HepG2 (cell line): Measurements from ENCODE around the gene RB1. TPM values are rescaled to one million over a fixed set of nuclear protein-coding genes. Genes with fewer than 3 reads are reported as not detected.
A peak's percentile ranks its signal among the peaks of the same experiment; 100 is the strongest.

Experiments
- ATAC-seq: fragments of 200-7000 bp; cut with Tn5 transposase; 3 replicates; pipeline ENCODE4 v1.9.1; 2020; ENCODE audit warnings: mild to moderate bottlenecking, moderate library complexity
- BruUV-seq: library from RNA; stranded (reverse); fragments of 400-500 nt; replicated peaks from 2 replicates; lab custom pipeline; 2021; lab: Mats Ljungman, UMichigan
- CTCF ChIA-PET: fragments of 300-600 bp; formaldehyde crosslinking; extraction: SDS; loops from one replicate; lab custom pipeline; 2021; ENCODE audit warnings: low total read pairs, inconsistent platforms, low intra/inter-chr PET ratio; lab: Yijun Ruan, JAX
- POLR2A ChIA-PET: fragments of 350-600 bp; sonication (Branson Sonifier 250); formaldehyde crosslinking; loops from one replicate; lab custom pipeline; 2020; ENCODE audit warnings: antibody characterized with exemption, inconsistent platforms; lab: Yijun Ruan, JAX
- DNase-seq: peaks from one replicate; pipeline ENCODE4 v3.0.0-alpha.2; 2015; ENCODE audit warnings: low spot score
- FAIRE-seq: peaks from 3 replicates; lab custom pipeline; 2011; peaks lifted over from hg19 to GRCh38; lab: Jason Lieb, UNC
- H2AFZ ChIP-seq: one replicate; pipeline ENCODE4 v1.6.1; 2011; ENCODE audit warnings: low read length, inconsistent platforms
- H3K27ac ChIP-seq: fragments of 300-600 bp; 3 replicates; pipeline ENCODE4 v1.8.0; 2011; ENCODE audit warnings: mixed run types, mild to moderate bottlenecking, mixed read lengths, low read length, inconsistent platforms; ENCODE audit not compliant: insufficient read depth; ENCODE audit errors: extremely low read length
- H3K27me3 ChIP-seq, 2 experiments: fragments of 200-600 bp in 1 of 2; 2 replicates in 1 of 2; 3 replicates in 1 of 2; pipeline versions ENCODE4 v1.6.0 to v1.8.0; 2011; ENCODE audit warnings: low read length in 2 of 2, mild to moderate bottlenecking in 2 of 2, moderate library complexity in 2 of 2, inconsistent platforms in 1 of 2; ENCODE audit not compliant: insufficient read depth in 2 of 2, control insufficient read depth in 1 of 2
- H3K36me3 ChIP-seq, 2 experiments: fragments of 200-600 bp in 1 of 2; replicated peaks in 1 of 2; 2 replicates in 1 of 2; 3 replicates in 1 of 2; pipeline versions ENCODE4 v1.5.1 to v1.8.0; 2011; ENCODE audit warnings: low read length in 2 of 2, inconsistent platforms in 1 of 2; ENCODE audit not compliant: insufficient read depth in 2 of 2, control insufficient read depth in 1 of 2
- H3K4me1 ChIP-seq: 2 replicates; pipeline ENCODE4 v1.5.1; 2012; ENCODE audit warnings: low read length, inconsistent platforms; ENCODE audit not compliant: insufficient read depth
- H3K4me2 ChIP-seq: 2 replicates; pipeline ENCODE4 v1.6.0; 2011; ENCODE audit warnings: low read depth, low read length, inconsistent platforms
- H3K4me3 ChIP-seq, 3 experiments: fragments of 200-600 bp in 1 of 3; sonication (generic), shearing (Covaris generic) in 1 of 3; replicated peaks in 1 of 3; 2 replicates each; pipeline ENCODE4 v1.5.1; 2011 to 2016; ENCODE audit warnings: low read length in 3 of 3, inconsistent platforms in 2 of 3, low read depth in 2 of 3, mild to moderate bottlenecking in 2 of 3, control low read depth in 1 of 3, mixed read lengths in 1 of 3; ENCODE audit not compliant: insufficient read depth in 1 of 3
- H3K79me2 ChIP-seq: one replicate; pipeline ENCODE4 v1.6.1; 2011; ENCODE audit warnings: low read length, inconsistent platforms; ENCODE audit not compliant: insufficient read depth
- H3K9ac ChIP-seq: 2 replicates; pipeline ENCODE4 v1.6.0; 2011; ENCODE audit warnings: mild to moderate bottlenecking, low read depth, low read length, inconsistent platforms; ENCODE audit not compliant: insufficient read depth
- H3K9me3 ChIP-seq: 2 replicates; pipeline ENCODE4 v1.5.1; 2012; ENCODE audit warnings: mild to moderate bottlenecking, low read length
- H4K20me1 ChIP-seq: 2 replicates; pipeline ENCODE4 v1.6.0; 2011; ENCODE audit warnings: inconsistent platforms, mild to moderate bottlenecking, low read length, moderate library complexity; ENCODE audit not compliant: insufficient read depth
- AGO2 ChIP-seq: fragments of 200-400 bp; formaldehyde crosslinking; optimal IDR thresholded peaks from 2 replicates; pipeline ENCODE3; 2017; ENCODE audit warnings: mild to moderate bottlenecking, low read depth, low read length, moderate library complexity
- ZBTB26 ChIP-seq: IDR thresholded peaks from 2 replicates; pipeline ENCODE4 v1.6.1; 2016; ENCODE audit warnings: missing compliant biosample characterization, missing genetic modification reagents, borderline replicate concordance
- WGBS: methylation state at CpG from one replicate; pipeline ENCODE4 v1.1.6; 2017; ENCODE audit warnings: low lambda C conversion rate; 5-methylcytosine and 5-hydroxymethylcytosine counted together
- in situ Hi-C: cut with HindIII; loops from 2 replicates; pipeline ENCODE4 v1.10.0; 2017; ENCODE audit warnings: low pct_unique_long_range_greater_than_20kb; ENCODE audit not compliant: extremely low pct_ligation_motif_present
- intact Hi-C: fragments of 100-400 bp; cut with micrococcal nuclease; formaldehyde crosslinking; loops from one replicate; pipeline ENCODE4 v1.10.0; 2022; ENCODE audit not compliant: unreplicated experiment
- polyA plus RNA-seq, 8 experiments: library from polyadenylated mRNA; depleted of rRNA in 3 of 8; stranded (reverse) in 7 of 8; unstranded in 1 of 8; fragments of >200 nt; fragmentation: Illumina TruSeq in 4 of 8; extraction: Trizol in 4 of 8; gene quantifications; 2 replicates each; pipeline versions ENCODE4 v1.2.1 to v1.2.3, GENCODE V29; 2011 to 2016; ENCODE audit warnings: low read depth in 4 of 8, missing spikeins in 1 of 8, mixed read lengths in 1 of 8; ENCODE audit not compliant: insufficient read depth in 1 of 8
- total RNA-seq, 5 experiments: library from RNA; depleted of rRNA; stranded (reverse); fragments of >200 nt; fragmentation: Illumina TruSeq; extraction: Trizol; gene quantifications; 2 replicates each; pipeline ENCODE4 v1.2.3, GENCODE V29; 2016; ENCODE audit warnings: low read depth in 1 of 5
- TF ChIP-seq, protein P1 (sequence below): sonication (generic); formaldehyde crosslinking; IDR thresholded peaks from 2 replicates; pipeline ENCODE4 v1.9.0; 2021; ENCODE audit warnings: missing genetic modification reagents, borderline replicate concordance

Gene RB1
- total and polyA plus RNA-seq, 2 of the 13 experiments (the other 11 are each of a cell fraction or from before 2014, with no cell fraction given), result 15.6 to 23.7 TPM

- H3K36me3 ChIP-seq, result peaks cover 5 to 7% of the 10 kb centered on the region in 2 experiments; a peak in 3 of 5 replicates
- intact Hi-C loops (no loop called here), in situ Hi-C loops (loop anchor here (25.0 kb wide), 1 partner anchor 444 kb away; no protein-coding TSS in a partner anchor)
- no peak overlapping the region for H3K27ac ChIP-seq
- H3K79me2 ChIP-seq, result peaks cover 7% of the 10 kb centered on the region
- CTCF ChIA-PET, result no interaction called here
- H3K9me3 ChIP-seq, result peaks cover 13% of the 10 kb centered on the region
- no peak for DNase-seq
- no peak overlapping the region for H3K4me3 ChIP-seq
- ATAC-seq, result no peak; the same call in 1 of the 3 replicates
- no peak for FAIRE-seq
- no peak overlapping the region for H2AFZ ChIP-seq
- TF ChIP-seq, protein P1, sequence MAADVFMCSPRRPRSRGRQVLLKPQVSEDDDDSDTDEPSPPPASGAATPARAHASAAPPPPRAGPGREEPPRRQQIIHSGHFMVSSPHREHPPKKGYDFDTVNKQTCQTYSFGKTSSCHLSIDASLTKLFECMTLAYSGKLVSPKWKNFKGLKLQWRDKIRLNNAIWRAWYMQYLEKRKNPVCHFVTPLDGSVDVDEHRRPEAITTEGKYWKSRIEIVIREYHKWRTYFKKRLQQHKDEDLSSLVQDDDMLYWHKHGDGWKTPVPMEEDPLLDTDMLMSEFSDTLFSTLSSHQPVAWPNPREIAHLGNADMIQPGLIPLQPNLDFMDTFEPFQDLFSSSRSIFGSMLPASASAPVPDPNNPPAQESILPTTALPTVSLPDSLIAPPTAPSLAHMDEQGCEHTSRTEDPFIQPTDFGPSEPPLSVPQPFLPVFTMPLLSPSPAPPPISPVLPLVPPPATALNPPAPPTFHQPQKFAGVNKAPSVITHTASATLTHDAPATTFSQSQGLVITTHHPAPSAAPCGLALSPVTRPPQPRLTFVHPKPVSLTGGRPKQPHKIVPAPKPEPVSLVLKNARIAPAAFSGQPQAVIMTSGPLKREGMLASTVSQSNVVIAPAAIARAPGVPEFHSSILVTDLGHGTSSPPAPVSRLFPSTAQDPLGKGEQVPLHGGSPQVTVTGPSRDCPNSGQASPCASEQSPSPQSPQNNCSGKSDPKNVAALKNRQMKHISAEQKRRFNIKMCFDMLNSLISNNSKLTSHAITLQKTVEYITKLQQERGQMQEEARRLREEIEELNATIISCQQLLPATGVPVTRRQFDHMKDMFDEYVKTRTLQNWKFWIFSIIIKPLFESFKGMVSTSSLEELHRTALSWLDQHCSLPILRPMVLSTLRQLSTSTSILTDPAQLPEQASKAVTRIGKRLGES (CRISPR knock-in tag), result no peak
- TF ChIP-seq AGO2, result peak; percentile 52
- TF ChIP-seq ZBTB26 (CRISPR knock-in tag), result no peak
- TF ChIP-seq, all 625 proteins: peak for 1
- H4K20me1 ChIP-seq, result no peaks in the 10 kb centered on the region
- H3K4me1 ChIP-seq, result no peaks in the 10 kb centered on the region
- H3K9ac ChIP-seq, result no peak overlapping the region
- no TSS peak for BruUV-seq
- POLR2A ChIA-PET, result no interaction called here
- WGBS, result 98% methylated on average over 28 of the region's 28 CpGs
- H3K4me2 ChIP-seq, result no peak overlapping the region
- no peaks in the 10 kb centered on the region for H3K27me3 ChIP-seq
Measured at GRCh38 chr13:48318377-48318811, 14.8 kb downstream of the RB1 start.
